ENCODE measurements around the gene HAO2.

DNA sequence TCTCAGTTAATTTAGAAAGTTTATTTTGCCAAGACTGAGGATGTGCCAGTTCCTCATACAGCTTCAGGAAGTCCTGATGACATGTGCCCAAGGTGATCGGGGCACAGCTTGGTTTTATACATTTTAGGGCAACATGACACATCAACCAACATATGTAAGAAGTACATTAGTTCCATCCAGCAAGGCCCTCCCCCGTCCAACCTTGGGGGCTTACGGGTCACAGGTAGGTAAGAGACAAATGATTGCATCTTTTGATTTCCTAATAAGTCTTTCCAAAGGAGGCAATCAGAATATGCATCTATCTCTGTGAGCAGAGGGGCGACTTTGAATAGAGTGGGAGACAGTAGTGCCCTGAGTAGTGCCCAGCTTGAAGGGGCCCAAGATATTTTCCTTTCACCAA, 19.6 kb upstream of the HAO2 start:
- TF ChIP-seq, protein P1, sequence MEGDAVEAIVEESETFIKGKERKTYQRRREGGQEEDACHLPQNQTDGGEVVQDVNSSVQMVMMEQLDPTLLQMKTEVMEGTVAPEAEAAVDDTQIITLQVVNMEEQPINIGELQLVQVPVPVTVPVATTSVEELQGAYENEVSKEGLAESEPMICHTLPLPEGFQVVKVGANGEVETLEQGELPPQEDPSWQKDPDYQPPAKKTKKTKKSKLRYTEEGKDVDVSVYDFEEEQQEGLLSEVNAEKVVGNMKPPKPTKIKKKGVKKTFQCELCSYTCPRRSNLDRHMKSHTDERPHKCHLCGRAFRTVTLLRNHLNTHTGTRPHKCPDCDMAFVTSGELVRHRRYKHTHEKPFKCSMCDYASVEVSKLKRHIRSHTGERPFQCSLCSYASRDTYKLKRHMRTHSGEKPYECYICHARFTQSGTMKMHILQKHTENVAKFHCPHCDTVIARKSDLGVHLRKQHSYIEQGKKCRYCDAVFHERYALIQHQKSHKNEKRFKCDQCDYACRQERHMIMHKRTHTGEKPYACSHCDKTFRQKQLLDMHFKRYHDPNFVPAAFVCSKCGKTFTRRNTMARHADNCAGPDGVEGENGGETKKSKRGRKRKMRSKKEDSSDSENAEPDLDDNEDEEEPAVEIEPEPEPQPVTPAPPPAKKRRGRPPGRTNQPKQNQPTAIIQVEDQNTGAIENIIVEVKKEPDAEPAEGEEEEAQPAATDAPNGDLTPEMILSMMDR (conservative IDR thresholded peaks at IDR 0.05; ENCODE audit: low read depth, low read length): no peak
- TF ChIP-seq EZH2 (IDR thresholded peaks at IDR 0.05; ENCODE audit: borderline replicate concordance, low read depth, low read length, poor library complexity, severe bottlenecking): no peak
